GM23338 (cell line): ENCODE data around the gene GPR31. TPM values are rescaled to one million over a fixed set of nuclear protein-coding genes. Genes with fewer than 3 reads are reported as not detected.

ENCODE experiments used
- ATAC-seq: fragments of 200-7000 bp; cut with Tn5 transposase; 3 replicates; pipeline ENCODE4 v1.9.1; 2020
- DNase-seq: peaks from one replicate; pipeline ENCODE4 v3.0.0-alpha.2; 2015; ENCODE audit warnings: low spot score
- H2AFZ ChIP-seq: fragments of 200-600 bp; sonication (generic); 2 replicates; pipeline ENCODE4 v1.8.0; 2016; ENCODE audit warnings: antibody characterized with exemption, mild to moderate bottlenecking, moderate library complexity
- H3F3A ChIP-seq: fragments of 200-600 bp; sonication (generic); replicated peaks from 2 replicates; pipeline ENCODE4 v1.8.0; 2017; ENCODE audit warnings: antibody characterized with exemption, mixed run types, low read depth
- H3K27ac ChIP-seq: fragments of 200-600 bp; sonication (generic); 2 replicates; pipeline ENCODE4 v1.6.1; 2016; ENCODE audit warnings: low read depth
- H3K27me3 ChIP-seq: fragments of 200-600 bp; sonication (generic); 2 replicates; pipeline ENCODE4 v1.8.0; 2016; ENCODE audit warnings: mild to moderate bottlenecking, mixed run types, moderate library complexity; ENCODE audit not compliant: insufficient read depth
- H3K36me3 ChIP-seq: fragments of 200-600 bp; sonication (generic); 2 replicates; pipeline ENCODE4 v1.8.0; 2016; ENCODE audit warnings: mild to moderate bottlenecking; ENCODE audit not compliant: insufficient read depth
- H3K4me1 ChIP-seq: fragments of 200-600 bp; sonication (generic); 2 replicates; pipeline ENCODE4 v1.8.0; 2016; ENCODE audit warnings: mild to moderate bottlenecking, moderate library complexity; ENCODE audit not compliant: insufficient read depth
- H3K4me2 ChIP-seq: fragments of 200-600 bp; sonication (generic); 2 replicates; pipeline ENCODE4 v1.7.1; 2017; ENCODE audit warnings: mixed run types
- H3K4me3 ChIP-seq: fragments of 200-600 bp; sonication (generic); 2 replicates; pipeline ENCODE4 v1.6.1; 2016; ENCODE audit warnings: mixed run types
- H3K79me2 ChIP-seq: fragments of 200-600 bp; sonication (generic); replicated peaks from 2 replicates; pipeline ENCODE4 v1.8.0; 2017; ENCODE audit warnings: mild to moderate bottlenecking; ENCODE audit not compliant: insufficient read depth
- H3K9me2 ChIP-seq: fragments of 200-600 bp; sonication (generic); 2 replicates; pipeline ENCODE4 v1.8.0; 2017; ENCODE audit not compliant: insufficient read depth
- H4K20me1 ChIP-seq: fragments of 200-600 bp; sonication (generic); replicated peaks from 2 replicates; pipeline ENCODE4 v1.8.0; 2017; ENCODE audit warnings: mild to moderate bottlenecking; ENCODE audit not compliant: insufficient read depth
- H3K27ac Mint-ChIP-seq: 2 replicates; pipeline ENCODE4 v1.8.0; 2020; ENCODE audit warnings: inconsistent platforms, mild to moderate bottlenecking, moderate library complexity, mixed read lengths
- H3K27me3 Mint-ChIP-seq: 3 replicates; pipeline ENCODE4 v1.8.0; 2022; ENCODE audit warnings: low read depth, mild to moderate bottlenecking, moderate library complexity, mixed read lengths, inconsistent platforms; ENCODE audit not compliant: insufficient read depth, poor library complexity
- H3K36me3 Mint-ChIP-seq: 3 replicates; pipeline ENCODE4 v1.8.0; 2021; ENCODE audit warnings: low read depth, mild to moderate bottlenecking, inconsistent platforms, moderate library complexity, mixed read lengths
- H3K4me1 Mint-ChIP-seq: 3 replicates; pipeline ENCODE4 v1.8.0; 2020; ENCODE audit warnings: mild to moderate bottlenecking, inconsistent platforms, mixed read lengths
- H3K4me3 Mint-ChIP-seq: 3 replicates; pipeline ENCODE4 v1.8.0; 2021; ENCODE audit warnings: moderate library complexity, mild to moderate bottlenecking, inconsistent platforms, mixed read lengths
- H3K9me3 Mint-ChIP-seq: 3 replicates; pipeline ENCODE4 v1.8.0; 2020; ENCODE audit warnings: moderate library complexity, mild to moderate bottlenecking, inconsistent platforms, mixed read lengths
- CREB1 ChIP-seq: fragments of 250-450 bp; sonication (Bioruptor Pico); IDR thresholded peaks from 2 replicates; pipeline ENCODE4 v1.5.0; 2020; ENCODE audit warnings: low read depth, mild to moderate bottlenecking, moderate library complexity
- CTCF ChIP-seq, 2 experiments: fragments of 200-600 bp in 1 of 2; sonication (generic) in 1 of 2; conservative IDR thresholded peaks; 2 replicates each; pipeline versions ENCODE4 v1.5.1 to v1.6.1; 2016 to 2017; ENCODE audit warnings: antibody characterized with exemption in 2 of 2, low read depth in 2 of 2, mild to moderate bottlenecking in 2 of 2, moderate library complexity in 1 of 2
- EZH2phosphoT487 ChIP-seq: fragments of 200-600 bp; sonication (generic); IDR thresholded peaks from one replicate; pipeline ENCODE4 v1.8.1; 2018; ENCODE audit warnings: antibody characterized with exemption; ENCODE audit not compliant: unreplicated experiment
- JUNB ChIP-seq: IDR thresholded peaks from one replicate; pipeline ENCODE4 v1.6.1; 2016; ENCODE audit warnings: antibody characterized with exemption; ENCODE audit not compliant: unreplicated experiment
- NANOG ChIP-seq: IDR thresholded peaks from 2 replicates; pipeline ENCODE4 v1.6.1; 2016; ENCODE audit warnings: antibody characterized with exemption, borderline replicate concordance
- STAT1 ChIP-seq: IDR thresholded peaks from one replicate; pipeline ENCODE4 v1.6.1; 2016; ENCODE audit warnings: antibody characterized with exemption; ENCODE audit not compliant: unreplicated experiment
- ZNF331 ChIP-seq: fragments of 250-450 bp; sonication (Bioruptor Pico); IDR thresholded peaks from 2 replicates; pipeline ENCODE4 v1.5.0; 2020; ENCODE audit warnings: low read depth, mild to moderate bottlenecking, moderate library complexity
- ZNF462 ChIP-seq: fragments of 250-450 bp; sonication (Bioruptor Pico); IDR thresholded peaks from 2 replicates; pipeline ENCODE4 v1.5.0; 2020; ENCODE audit warnings: mild to moderate bottlenecking, moderate library complexity
- polyA plus RNA-seq: library from polyadenylated mRNA; unstranded; fragments of >200 nt; fragmentation: Nextera tagmentation; extraction: Ambion mirVana; gene quantifications from 2 replicates; pipeline ENCODE4 v1.2.1, GENCODE V29; 2016
- total RNA-seq: library from RNA; depleted of rRNA; stranded (reverse); fragments of >200 nt; shearing (Covaris generic); gene quantifications from 2 replicates; pipeline ENCODE4 v1.2.3, GENCODE V29; 2014

Gene GPR31
- total and polyA plus RNA-seq, 2 experiments from 2014 or later, result not detected

DNA sequence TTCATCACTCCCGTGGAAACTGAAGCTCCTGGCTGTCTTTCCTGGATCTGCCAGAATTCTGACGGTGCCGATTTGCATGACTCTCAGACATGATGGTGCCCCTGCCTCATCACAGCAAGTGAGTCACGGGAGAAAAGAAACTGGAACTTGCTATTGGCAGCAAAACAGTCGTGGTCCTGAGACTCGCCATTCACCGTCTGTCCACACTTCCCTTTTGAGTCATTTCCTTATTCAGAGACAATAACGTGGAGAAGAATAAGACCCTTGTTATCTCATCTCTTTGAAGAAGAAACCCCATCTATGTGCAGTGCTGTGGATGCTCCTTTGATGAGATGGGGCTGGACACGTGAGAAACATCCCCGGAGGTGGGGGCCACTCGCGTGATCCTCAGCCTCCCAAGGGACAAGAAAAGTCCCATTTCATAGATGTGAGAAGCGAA is 4.2 kb downstream of the GPR31 start (continued):
- no peak for TF ChIP-seq ZNF462
- no peak for TF ChIP-seq CTCF (conservative IDR thresholded peaks at IDR 0.05; ENCODE audit: low read depth in 2 of 2)

DNA sequence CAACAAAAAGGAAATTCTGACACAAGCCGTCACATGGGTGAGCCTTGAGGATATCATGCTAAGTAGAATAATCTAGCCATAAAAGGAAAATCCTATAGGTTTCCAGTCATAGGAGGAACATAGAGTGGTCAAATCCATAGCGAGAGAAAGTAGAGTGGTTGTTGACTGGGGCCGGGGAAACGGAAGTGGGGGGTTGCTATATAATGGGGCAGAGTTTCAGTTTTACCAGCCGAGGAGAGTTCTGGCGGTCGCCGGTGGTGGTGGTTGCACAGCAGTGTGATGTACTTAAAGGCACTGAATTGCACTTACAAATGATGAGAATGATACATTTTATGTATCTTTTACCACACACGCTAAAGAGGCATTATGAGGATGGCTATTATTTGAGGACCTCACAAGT is 4.9 kb downstream of the GPR31 start:
- Mint-ChIP-seq H3K27ac (no peak overlapping the region), H3K9me3 (peaks cover 9% of the 10 kb centered on the region; the same call in 2 of the 3 replicates), H3K27me3 (peaks cover 11% of the 10 kb centered on the region), H3K4me3 (no peak overlapping the region), H3K4me1 (peaks cover 25% of the 10 kb centered on the region), H3K36me3 (peaks cover 8% of the 10 kb centered on the region; the same call in 1 of the 3 replicates)
- no peaks in the 10 kb centered on the region; the same call in 1 of the 2 replicates for H3K36me3 ChIP-seq
- no peak overlapping the region for H3K27ac ChIP-seq
- H2AFZ ChIP-seq, result no peak overlapping the region
- ATAC-seq, result no peak
- H3F3A ChIP-seq, result no peaks in the 10 kb centered on the region; the same call in 1 of the 2 replicates
- H3K27me3 ChIP-seq, result 0 out of 2 replicates have a peak, but pooled peaks cover 6% of the 10 kb centered on the region
- no peak for DNase-seq
- H3K79me2 ChIP-seq, result no peaks in the 10 kb centered on the region
- no peak overlapping the region for H3K4me3 ChIP-seq
- H4K20me1 ChIP-seq, result no peaks in the 10 kb centered on the region
- H3K9me2 ChIP-seq, result peaks cover 31% of the 10 kb centered on the region; the same call in 1 of the 2 replicates
- H3K4me2 ChIP-seq, result no peak overlapping the region
- peaks cover 15% of the 10 kb centered on the region for H3K4me1 ChIP-seq
- TF ChIP-seq ZNF462 (no peak), NANOG (no peak), CREB1 (CRISPR knock-in tag) (no peak), JUNB (no peak), STAT1 (no peak), ZNF331 (CRISPR knock-in tag) (no peak), EZH2phosphoT487 (no peak)
